Hair follicular keratinocyte (primary cell): ENCODE measurements around the gene HDX. TPM values are rescaled to one million over a fixed set of nuclear protein-coding genes. Genes with fewer than 3 reads are reported as not detected.

Experiments
- total RNA-seq: library from RNA; depleted of rRNA; stranded (reverse); fragments of >200 nt; gene quantifications from 2 replicates; pipeline ENCODE4 v1.2.3, GENCODE V29; 2015

HDX gene
- 1.7 and 4.0 TPM in 2 replicates for total RNA-seq

GRCh38 chrX:84501798-84502628 is at the start of gene HDX:
TSS of gene HDX (minus strand) at chrX:84502453. CDS start at chrX:84475397, 27,056 bp downstream.

